SK-N-MC (cell line): ENCODE results near the gene FHIT.

ENCODE experiments used
- EZH2 ChIP-seq: fragments of 200-600 bp; sonication (generic); IDR thresholded peaks from one replicate; pipeline ENCODE4 v1.6.1; 2017; ENCODE audit warnings: antibody characterized with exemption
- FOXP2 ChIP-seq: optimal IDR thresholded peaks from 2 replicates; pipeline ENCODE3; 2011; ENCODE audit warnings: mild to moderate bottlenecking, moderate library complexity; ENCODE audit not compliant: insufficient read depth; ENCODE audit errors: extremely low read length, control extremely low read depth
- POLR2AphosphoS5 ChIP-seq: IDR thresholded peaks from 2 replicates; pipeline ENCODE4 v1.6.1; 2012; ENCODE audit warnings: mild to moderate bottlenecking, low read depth, low read length, borderline replicate concordance

- TF ChIP-seq EZH2 = no peak
- no peak for TF ChIP-seq POLR2AphosphoS5
- TF ChIP-seq FOXP2 = no peak
Observed at GRCh38 chr3:60386306-60386705, 864.9 kb downstream of the FHIT start.
